HEK293 (cell line): ENCODE results near the gene AK3.
"Not testable (repeated sequence)": the region's sequence is repeated elsewhere in the genome, so short reads cannot be mapped to it uniquely, and the experiment has no call there.

Source experiments
- BCL11A ChIP-seq: fragments of 450-650 bp; formaldehyde crosslinking; IDR thresholded peaks from 2 replicates; pipeline ENCODE4 v1.5.1; 2016; ENCODE audit warnings: low read depth, missing biosample characterization, missing genetic modification characterization
- CTCF ChIP-seq: fragments of 450-650 bp; formaldehyde crosslinking; IDR thresholded peaks from 2 replicates; pipeline ENCODE4 v1.5.1; 2016; ENCODE audit warnings: missing biosample characterization, missing genetic modification characterization
- RBAK ChIP-seq: fragments of 450-650 bp; formaldehyde crosslinking; IDR thresholded peaks from 2 replicates; pipeline ENCODE4 v1.5.1; 2016; ENCODE audit warnings: missing biosample characterization, missing genetic modification characterization
- REST ChIP-seq: fragments of 450-650 bp; formaldehyde crosslinking; IDR thresholded peaks from 2 replicates; pipeline ENCODE4 v1.5.1; 2016; ENCODE audit warnings: missing biosample characterization, missing genetic modification characterization
- YY1 ChIP-seq: fragments of 450-650 bp; formaldehyde crosslinking; IDR thresholded peaks from 2 replicates; pipeline ENCODE4 v1.5.1; 2018; ENCODE audit warnings: missing biosample characterization, missing genetic modification characterization
- ZNF138 ChIP-seq: fragments of 450-650 bp; formaldehyde crosslinking; IDR thresholded peaks from 2 replicates; pipeline ENCODE4 v1.5.1; 2016; ENCODE audit warnings: missing biosample characterization, missing genetic modification characterization, borderline replicate concordance
- ZNF202 ChIP-seq: fragments of 450-650 bp; formaldehyde crosslinking; IDR thresholded peaks from 2 replicates; pipeline ENCODE4 v1.5.1; 2016; ENCODE audit warnings: missing biosample characterization, missing genetic modification characterization, borderline replicate concordance
- ZNF26 ChIP-seq: fragments of 450-650 bp; formaldehyde crosslinking; IDR thresholded peaks from 2 replicates; pipeline ENCODE4 v1.5.1; 2016; ENCODE audit warnings: missing biosample characterization, missing genetic modification characterization
- ZNF292 ChIP-seq: fragments of 450-650 bp; formaldehyde crosslinking; IDR thresholded peaks from 2 replicates; pipeline ENCODE4 v1.5.1; 2016; ENCODE audit warnings: low read depth, missing biosample characterization, missing genetic modification characterization, borderline replicate concordance
- ZNF398 ChIP-seq: fragments of 450-650 bp; formaldehyde crosslinking; IDR thresholded peaks from 2 replicates; pipeline ENCODE4 v1.5.1; 2017; ENCODE audit warnings: missing biosample characterization, missing genetic modification characterization
- ZNF558 ChIP-seq: fragments of 450-650 bp; formaldehyde crosslinking; IDR thresholded peaks from 2 replicates; pipeline ENCODE4 v1.5.1; 2016; ENCODE audit warnings: missing biosample characterization, missing genetic modification characterization
- ZNF670 ChIP-seq: fragments of 450-650 bp; formaldehyde crosslinking; IDR thresholded peaks from 2 replicates; pipeline ENCODE4 v1.5.1; 2016; ENCODE audit warnings: missing biosample characterization, missing genetic modification characterization, low read depth
- ZNF704 ChIP-seq: fragments of 450-650 bp; formaldehyde crosslinking; IDR thresholded peaks from 2 replicates; pipeline ENCODE4 v1.5.1; 2016; ENCODE audit warnings: missing biosample characterization, missing genetic modification characterization
- ZSCAN4 ChIP-seq: fragments of 450-650 bp; formaldehyde crosslinking; IDR thresholded peaks from 2 replicates; pipeline ENCODE4 v1.5.1; 2017; ENCODE audit warnings: missing biosample characterization, missing genetic modification characterization

- not testable (repeated sequence) for TF ChIP-seq BCL11A; CTCF (tag by site-specific recombination); ZNF704; RBAK; ZNF670; YY1 (tag by site-specific recombination); ZNF292; ZNF202 (tag by site-specific recombination); ZNF398 (tag by site-specific recombination); ZNF558 (tag by site-specific recombination); ZNF26 (tag by site-specific recombination); REST (tag by site-specific recombination); ZSCAN4 (tag by site-specific recombination); ZNF138 (tag by site-specific recombination)
Observed at GRCh38 chr9:4660665-4661064, 80.3 kb downstream of the AK3 start.
